Fibroblast of mammary gland (primary cell): ENCODE data around the gene GALNT17.

Source experiments
- DNase-seq: peaks from one replicate; pipeline ENCODE4 v3.0.0-alpha.2; 2010; ENCODE audit warnings: low read depth
- H3K4me3 ChIP-seq: 2 replicates; pipeline ENCODE4 v1.5.1; 2011; ENCODE audit warnings: low read depth, mild to moderate bottlenecking, low read length, moderate library complexity; ENCODE audit not compliant: control insufficient read depth
- TF ChIP-seq, protein P1 (sequence below): conservative IDR thresholded peaks from 2 replicates; pipeline ENCODE4 v1.5.1; 2011; ENCODE audit warnings: low read depth, low read length, inconsistent platforms; ENCODE audit not compliant: control insufficient read depth, insufficient read depth

GALNT17 gene

DNA sequence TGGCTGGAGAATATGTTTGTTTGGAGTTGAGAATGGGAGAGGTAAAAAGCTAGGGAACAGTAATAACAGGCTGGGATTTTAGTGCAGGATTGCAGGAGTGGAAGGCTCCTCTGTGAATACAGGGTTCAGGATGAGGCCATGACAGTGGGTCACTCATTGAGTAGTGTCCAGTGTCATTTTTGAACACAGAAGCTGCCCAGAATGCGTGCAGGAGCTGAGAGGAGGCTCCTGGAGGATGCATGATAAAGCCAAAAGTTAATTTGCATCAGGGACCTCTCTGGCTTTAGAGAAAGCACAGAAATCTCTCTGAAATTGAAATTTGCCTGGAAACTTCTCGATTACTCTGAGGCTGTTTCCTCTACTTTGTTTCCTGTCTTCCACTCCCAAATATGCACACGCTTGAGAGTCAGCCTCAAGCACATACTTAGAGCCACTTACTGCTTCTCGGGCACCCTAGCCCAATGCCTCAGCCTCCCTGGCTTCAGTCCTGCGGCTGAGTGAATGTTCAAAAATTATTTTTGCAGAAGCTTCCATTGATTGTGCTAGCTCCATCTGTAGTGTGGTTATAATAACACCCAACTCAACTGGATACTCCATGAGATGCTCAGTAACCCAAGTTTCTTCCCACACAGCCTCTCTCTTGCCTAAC lies 1.8 kb upstream of the GALNT17 start:
- TF ChIP-seq, protein P1, sequence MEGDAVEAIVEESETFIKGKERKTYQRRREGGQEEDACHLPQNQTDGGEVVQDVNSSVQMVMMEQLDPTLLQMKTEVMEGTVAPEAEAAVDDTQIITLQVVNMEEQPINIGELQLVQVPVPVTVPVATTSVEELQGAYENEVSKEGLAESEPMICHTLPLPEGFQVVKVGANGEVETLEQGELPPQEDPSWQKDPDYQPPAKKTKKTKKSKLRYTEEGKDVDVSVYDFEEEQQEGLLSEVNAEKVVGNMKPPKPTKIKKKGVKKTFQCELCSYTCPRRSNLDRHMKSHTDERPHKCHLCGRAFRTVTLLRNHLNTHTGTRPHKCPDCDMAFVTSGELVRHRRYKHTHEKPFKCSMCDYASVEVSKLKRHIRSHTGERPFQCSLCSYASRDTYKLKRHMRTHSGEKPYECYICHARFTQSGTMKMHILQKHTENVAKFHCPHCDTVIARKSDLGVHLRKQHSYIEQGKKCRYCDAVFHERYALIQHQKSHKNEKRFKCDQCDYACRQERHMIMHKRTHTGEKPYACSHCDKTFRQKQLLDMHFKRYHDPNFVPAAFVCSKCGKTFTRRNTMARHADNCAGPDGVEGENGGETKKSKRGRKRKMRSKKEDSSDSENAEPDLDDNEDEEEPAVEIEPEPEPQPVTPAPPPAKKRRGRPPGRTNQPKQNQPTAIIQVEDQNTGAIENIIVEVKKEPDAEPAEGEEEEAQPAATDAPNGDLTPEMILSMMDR, result no peak
- DNase-seq, result no peak

DNA sequence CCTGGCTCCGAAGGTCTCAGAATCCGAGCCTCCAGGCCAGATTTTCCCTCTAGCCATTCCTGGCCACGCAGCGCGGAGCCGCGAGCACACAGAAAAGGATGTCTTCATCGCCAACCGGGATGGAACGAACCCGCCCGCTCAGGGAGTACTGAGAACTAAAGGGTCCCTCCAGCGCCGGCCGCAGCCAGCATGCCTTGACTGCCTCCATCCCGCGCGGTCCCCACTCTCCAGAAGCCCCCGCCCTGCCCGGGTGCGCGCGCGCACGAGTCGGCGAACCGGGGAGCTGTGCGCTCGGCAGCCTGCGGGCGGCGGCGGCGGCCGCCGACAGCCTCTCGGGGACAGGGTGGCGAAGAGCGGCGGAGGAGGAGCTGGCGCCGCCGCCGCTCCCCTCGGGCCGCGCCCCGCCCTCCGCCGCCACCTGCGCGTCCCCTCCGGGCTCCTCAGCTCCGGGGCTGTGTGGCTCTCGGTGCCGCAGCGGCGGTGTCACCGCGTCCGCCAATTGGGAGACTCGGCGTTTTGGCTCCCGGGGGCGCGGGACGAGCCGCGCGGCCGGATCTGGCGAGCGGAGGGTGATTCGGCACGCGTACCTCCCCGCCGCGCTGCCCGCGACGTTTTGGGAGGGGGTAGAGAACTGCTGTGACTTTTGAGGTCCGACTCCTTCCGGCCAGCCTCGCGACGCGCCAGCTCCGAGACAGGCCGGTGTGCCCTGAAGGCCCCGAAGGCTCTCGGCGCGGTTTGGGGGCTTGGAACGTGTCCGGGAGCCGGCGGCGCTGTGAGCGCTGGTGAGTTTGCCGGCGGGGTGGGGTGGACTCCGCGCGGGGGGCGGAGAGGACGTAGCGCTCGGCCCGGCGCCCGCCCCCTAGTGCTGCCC lies 453 bp upstream of the GALNT17 start:
- TF ChIP-seq, protein P1, result no peak
- no peak overlapping the region for H3K4me3 ChIP-seq
- DNase-seq, result no peak

More for the DNA sequence above, 1.8 kb upstream of the GALNT17 start:
- no peak overlapping the region for H3K4me3 ChIP-seq

DNA sequence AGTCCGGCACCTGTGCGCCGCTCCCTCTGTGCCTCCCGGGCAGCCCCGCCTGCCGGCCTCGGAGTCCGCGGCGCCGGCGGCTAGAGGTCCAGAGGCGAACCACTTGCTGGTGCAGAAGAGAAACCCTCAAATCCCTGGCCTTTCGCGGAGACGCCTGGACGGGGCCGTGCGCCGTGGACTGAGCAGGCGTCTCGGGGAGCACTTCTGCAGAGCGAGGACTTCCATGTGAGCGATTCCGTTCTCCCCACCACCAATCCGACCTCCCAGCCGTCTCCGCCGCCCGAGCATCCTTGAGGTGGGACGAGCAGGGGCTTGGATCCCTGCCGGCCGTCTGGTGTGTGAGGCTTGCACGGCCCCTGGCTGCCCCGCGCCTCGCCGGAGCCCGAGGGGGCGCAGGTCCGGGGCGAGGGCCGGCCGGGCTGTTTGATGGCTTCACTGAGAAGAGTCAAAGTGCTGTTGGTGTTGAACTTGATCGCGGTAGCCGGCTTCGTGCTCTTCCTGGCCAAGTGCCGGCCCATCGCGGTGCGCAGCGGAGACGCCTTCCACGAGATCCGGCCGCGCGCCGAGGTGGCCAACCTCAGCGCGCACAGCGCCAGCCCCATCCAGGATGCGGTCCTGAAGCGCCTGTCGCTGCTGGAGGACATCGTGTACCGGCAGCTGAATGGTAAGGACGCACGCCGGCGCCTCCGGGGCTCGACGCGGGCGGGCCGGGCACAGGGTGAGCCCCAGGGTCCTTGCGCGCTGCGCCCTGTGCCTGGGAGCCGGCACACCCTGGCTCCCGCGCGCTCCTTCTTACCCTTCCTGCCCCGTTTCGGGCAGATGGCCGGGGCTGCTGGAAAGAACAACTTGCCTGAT lies 660 bp downstream of the GALNT17 start:
- TF ChIP-seq, protein P1, result no peak
- DNase-seq, result peak; percentile 7
- H3K4me3 ChIP-seq, result no peak overlapping the region

DNA sequence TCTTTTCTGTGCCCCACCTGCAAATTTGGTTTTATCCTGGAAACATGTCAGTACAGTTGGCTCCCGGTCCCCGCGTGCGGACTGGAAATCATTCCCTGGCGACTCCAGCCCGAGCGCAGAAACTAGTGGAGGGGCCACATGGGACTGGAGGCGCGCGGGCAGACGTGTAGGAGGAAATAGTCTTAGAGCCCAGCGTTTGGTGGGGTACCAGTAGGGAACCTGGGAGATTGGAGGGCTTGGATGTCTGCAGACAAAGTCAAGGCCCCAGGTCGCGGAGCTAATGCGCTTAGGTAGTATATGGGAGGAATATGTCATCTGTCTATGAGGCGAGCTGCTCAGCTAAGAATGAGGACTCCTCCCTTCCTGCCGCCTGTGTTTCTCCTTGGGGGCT lies 1.3 kb downstream of the GALNT17 start:
- TF ChIP-seq, protein P1, result no peak
- no peak for DNase-seq
- H3K4me3 ChIP-seq, result no peak overlapping the region

DNA sequence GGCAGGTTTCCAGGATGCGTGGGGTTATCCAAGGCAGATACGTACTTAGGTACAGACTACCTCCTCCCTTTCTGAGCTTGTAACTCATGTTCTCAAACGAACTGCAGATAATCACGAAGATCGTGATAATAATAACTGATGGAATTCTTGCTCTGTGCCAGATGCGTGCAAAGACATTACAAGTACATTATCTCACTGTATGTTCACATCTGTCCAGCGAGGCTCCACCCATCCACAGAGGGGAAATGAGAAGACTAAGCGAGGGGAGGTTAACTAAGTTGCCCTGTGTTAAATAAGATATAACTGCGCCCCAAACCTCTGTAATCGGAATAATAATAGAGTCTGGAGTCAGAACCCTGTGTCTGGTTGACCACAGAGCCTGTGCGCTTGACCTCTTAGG lies 1.9 kb downstream of the GALNT17 start:
- TF ChIP-seq, protein P1, result no peak

DNA sequence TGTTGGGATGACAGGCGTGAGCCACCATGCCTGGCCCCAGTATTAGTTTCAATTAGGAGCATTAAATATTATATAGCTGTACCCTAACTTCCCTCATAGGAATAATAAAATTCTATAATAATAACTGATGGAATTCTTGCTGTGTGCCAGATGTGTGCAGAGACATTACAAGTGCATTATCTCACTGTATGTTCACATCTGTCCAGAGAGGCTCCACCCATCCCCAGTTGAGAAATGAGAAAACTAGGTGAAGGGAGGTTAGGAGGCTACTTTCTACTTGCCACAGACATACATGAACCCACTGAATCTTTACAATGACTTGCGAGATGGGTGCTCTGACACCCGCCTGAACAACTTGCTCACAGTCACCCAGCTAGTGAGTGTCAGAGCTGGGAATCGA lies 3.2 kb downstream of the GALNT17 start:
- no peak overlapping the region for H3K4me3 ChIP-seq
- DNase-seq, result no peak
- TF ChIP-seq, protein P1, result no peak

More for the DNA sequence above, 1.9 kb downstream of the GALNT17 start:
- no peak overlapping the region for H3K4me3 ChIP-seq
- DNase-seq, result no peak
